Measurements from ENCODE around the gene SPA17.

- no peak for TF ChIP-seq ZNF24 (IDR thresholded peaks at IDR 0.05)
- no peak for TF ChIP-seq ATF2 (CRISPR knock-in tag; IDR thresholded peaks at IDR 0.05)
- no peak for TF ChIP-seq BRF1 (IDR thresholded peaks at IDR 0.05; ENCODE audit: borderline replicate concordance, extremely low read depth, insufficient read length)
- no peak for TF ChIP-seq YY1 (IDR thresholded peaks at IDR 0.05; ENCODE audit: borderline replicate concordance in 1 of 3, control insufficient read depth in 1 of 3, extremely low read depth in 1 of 3, insufficient read depth in 3 of 3, insufficient read length in 1 of 3, insufficient replicate concordance in 2 of 3, low read depth in 1 of 3, low read length in 2 of 3)
Measured at GRCh38 chr11:124639186-124639585, 34.5 kb upstream of the SPA17 start.

Data from K562 (cell line).